T-helper 22 cell (primary cell): ENCODE data around the gene FTCD.
"Not testable (repeated sequence)": the region's sequence is repeated elsewhere in the genome, so short reads cannot be mapped to it uniquely, and the experiment has no call there.

Source experiments
- DNase-seq: peaks from one replicate; pipeline ENCODE4 v3.0.0-alpha.2; 2020; ENCODE audit warnings: low read depth

The FTCD gene, protein sequence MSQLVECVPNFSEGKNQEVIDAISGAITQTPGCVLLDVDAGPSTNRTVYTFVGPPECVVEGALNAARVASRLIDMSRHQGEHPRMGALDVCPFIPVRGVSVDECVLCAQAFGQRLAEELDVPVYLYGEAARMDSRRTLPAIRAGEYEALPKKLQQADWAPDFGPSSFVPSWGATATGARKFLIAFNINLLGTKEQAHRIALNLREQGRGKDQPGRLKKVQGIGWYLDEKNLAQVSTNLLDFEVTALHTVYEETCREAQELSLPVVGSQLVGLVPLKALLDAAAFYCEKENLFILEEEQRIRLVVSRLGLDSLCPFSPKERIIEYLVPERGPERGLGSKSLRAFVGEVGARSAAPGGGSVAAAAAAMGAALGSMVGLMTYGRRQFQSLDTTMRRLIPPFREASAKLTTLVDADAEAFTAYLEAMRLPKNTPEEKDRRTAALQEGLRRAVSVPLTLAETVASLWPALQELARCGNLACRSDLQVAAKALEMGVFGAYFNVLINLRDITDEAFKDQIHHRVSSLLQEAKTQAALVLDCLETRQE

DNA sequence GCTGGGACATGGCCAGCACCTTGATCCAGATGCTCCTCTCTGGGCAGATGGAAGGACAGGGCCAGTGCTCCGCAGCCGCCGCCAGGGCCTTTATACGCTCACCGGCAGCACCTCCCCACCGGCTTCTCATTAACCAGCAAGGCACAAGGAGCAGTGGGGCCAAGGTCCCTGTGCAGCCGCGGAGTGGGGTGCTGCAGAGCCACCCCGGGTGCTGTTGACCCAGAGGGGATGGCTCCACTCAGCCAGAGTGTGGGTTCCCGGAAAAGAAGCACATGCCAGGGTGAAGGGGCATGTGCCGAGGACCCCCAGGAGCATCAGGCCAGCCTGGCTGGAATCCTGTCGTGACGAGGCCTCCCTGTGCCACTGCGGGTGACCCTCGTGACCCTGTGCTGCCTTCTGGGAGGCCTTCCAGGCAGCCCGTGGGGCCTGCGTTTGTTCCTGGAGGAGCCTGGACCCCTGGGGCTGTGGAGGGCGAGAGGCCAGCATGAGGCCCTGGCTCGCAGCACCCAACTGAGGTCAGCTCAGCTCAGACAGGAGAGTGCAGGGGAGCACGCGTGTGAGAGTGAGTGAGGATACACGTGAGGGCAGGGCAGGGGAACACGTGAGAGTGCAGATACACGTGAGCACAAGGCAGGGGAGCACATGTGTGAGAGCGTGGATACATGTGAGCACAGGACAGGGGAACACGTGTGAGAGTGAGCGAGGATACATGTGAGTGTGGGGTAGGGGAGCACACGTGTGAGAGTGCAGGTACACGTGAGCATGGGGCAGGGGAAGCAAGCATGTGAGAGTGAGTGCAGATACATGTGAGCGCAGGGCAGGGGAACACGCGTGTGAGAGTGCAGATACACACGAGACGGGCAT lies at the start of gene FTCD:
TSS of gene FTCD (minus strand) at position 66 of the 864 bp plus-strand sequence. CDS start at position 10, 56 bp downstream.
- no peak for DNase-seq

DNA sequence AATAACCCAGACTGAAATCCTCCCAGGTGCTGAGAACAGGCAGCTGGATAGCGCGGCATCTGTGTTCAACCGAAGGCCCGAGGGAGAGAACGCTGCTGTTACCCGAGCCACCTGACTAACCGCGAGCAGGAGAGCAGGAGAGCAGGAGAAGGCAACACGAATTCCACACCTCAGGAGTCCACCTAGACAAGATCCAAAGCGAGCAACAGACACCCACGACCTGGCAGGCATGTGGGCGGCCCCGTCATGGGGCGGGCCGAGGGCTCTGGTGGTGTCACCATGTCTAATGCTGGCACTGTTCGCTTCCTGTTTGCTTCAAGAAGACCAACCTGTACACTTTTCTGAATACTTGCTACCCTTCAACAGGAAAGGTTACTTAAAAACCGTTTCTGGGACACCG lies 49.8 kb upstream of the FTCD start:
- DNase-seq = no peak

DNA sequence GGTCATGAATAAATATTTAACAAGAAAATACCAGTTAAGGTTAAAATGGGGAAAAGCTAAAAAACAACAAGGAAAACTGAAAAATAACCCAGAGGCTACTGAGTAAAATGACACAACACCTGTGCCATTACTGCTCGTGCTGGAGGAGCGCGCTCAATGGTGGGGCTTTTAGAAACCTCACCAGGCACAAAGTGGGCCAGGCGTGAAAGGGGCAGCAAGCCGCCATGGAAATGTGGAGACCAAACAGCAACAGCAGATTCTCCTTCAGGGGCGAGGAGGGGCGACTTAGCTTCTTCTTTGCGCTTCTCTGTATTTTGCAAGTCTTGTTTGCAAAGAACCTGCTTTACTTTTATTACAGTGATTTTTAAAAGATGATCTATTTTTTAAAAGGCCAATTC lies 47.8 kb upstream of the FTCD start:
- DNase-seq = no peak

DNA sequence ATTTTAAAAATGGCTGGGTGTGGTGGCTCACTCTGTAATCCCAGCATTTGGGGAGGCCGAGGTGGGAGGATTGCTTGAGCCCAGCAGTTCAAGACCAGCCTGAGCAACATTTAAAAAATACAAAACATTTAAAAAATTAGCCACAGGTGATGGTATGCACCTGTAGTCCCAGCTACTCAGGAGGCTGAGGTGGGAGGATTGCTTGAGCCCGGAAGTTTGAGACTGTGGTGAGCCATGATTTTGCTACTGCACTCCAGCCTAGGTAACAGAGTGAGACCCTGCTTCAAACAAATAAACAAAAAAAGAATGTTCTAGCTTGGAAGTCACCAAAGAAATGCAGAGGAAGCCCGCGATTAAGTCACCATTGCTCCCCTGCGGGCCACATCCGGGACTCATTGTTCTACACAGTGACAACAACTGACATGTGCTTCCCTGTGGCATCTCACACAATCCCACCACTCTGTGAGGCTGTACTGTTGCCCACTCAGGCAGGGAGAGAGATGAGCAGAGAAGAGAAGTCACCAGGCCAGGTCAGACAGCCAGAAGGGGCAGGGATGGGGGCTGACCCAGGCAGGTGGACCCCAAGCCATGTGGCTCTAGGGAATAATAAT lies 47.3 kb upstream of the FTCD start:
- no peak for DNase-seq

DNA sequence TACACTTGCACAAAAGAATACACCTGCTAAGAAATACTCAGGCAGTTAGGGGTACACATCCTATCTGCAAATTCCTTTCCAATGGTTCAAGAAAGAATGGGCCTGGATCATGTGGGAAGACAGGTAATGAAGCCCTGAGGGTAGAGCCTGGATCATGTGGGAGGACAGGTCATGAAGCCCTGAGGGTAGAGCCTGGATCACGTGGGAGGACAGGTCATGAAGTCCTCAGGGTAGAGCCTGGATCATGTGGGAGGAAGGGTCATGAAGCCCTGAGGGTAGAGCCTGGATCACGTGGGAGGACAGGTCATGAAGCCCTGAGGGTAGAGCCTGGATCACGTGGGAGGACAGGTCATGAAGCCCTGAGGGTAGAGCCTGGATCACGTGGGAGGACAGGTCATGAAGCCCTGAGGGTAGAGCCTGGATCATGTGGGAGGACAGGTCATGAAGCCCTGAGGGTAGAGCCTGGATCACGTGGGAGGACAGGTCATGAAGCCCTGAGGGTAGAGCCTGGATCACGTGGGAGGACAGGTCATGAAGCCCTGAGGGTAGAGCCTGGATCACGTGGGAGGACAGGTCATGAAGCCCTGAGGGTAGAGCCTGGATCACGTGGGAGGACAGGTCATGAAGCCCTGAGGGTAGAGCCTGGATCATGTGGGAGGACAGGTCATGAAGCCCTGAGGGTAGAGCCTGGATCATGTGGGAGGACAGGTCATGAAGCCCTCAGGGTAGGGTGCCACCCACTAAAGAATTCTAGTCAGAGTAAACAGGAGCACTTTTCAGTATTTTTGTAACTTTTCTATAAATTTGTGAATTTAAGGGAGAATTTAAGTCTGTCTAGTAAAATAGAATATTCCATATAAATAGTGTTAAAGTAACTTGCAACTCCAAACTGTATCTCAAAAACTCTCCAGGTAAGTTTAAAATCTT lies 45.8 kb upstream of the FTCD start:
- DNase-seq = not testable (repeated sequence)

DNA sequence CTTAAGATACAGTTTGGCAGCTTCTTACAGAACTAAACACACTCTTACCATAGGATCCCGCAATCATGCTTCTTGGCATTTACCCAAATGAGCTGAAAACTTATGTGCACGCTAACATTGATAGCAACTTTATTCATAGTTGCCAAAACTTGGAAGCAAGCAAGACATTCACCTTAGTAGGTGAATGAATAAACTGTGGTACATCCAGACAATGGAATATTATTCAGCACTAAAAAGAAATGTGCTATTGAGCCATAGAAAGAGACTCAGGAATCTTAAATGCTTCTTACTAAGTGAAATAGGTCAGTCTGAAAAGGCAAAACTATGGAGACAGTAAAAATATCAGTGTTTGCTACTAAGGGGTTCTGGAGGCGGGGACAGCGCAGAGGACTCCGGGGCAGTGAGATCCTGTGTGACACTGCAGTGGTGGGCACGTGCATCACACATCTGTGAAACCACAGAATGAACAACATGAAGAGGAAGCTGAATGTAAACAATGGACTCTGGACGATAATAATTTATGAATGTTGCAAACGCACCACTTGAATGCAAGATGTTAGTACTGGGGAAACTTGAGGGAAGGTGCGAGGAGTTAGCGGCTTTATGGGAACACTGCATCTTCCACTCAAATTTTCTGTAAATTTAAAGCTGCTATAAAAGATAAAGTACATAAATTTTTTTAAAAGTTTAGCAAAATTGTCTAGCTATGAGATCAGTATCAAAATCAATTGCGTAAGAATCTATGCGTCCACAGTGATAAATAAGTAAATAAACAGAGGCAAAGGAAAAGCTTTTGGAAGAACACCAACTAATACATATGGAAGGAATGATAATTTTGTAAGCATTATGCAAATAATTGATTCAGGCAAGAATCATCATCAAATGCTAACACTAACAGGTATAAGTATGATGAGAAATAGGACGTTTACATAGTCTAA lies 44.3 kb upstream of the FTCD start:
- no peak for DNase-seq

DNA sequence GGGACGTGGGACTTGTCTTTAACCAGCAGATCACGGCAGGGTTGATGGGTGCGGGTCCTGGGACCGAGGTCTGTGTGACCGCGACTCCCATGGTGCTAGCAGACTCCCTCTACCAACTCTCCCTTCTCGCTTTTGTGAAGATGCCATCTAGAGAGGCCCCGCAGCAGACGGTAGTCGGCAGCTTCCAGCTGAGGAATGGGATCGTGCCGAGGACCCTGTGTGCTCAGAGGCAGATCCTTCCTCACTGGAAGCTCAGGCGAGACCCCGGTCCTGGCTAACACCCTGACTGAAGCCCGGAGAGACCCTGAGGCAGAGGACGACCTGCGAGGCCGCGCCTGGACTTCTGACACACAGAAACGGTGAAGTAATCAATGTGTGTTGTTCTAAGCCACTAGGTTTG lies 41.4 kb upstream of the FTCD start:
- DNase-seq = no peak

DNA sequence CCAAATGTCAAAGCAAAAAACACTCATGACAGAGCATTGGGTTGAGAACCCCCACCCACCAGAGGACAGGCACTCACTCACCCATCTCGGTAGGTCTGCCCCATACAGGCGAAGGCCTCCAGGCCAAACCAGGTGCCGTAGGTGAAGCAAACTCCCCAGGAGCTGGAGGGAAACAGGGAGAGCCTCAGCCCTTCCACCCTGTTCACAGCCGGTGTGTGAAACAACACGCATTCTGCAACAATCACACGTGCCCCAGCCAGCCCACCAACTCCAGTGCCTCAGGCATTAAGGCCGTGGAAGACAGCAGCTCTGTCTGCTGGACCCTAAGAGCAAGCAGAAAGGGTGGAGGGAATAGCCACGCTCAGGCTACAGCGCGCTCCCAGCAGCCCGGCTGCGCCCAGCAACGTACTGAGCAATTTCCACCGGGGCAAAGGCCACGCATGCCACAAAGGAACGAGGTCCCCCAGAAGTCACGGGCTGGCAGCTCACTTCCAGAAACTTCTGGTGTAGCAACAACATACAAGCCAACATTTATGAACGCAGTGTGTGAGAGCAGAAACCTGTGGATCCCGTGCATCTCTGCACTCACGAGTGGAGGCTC lies 40.3 kb upstream of the FTCD start:
- DNase-seq = no peak

DNA sequence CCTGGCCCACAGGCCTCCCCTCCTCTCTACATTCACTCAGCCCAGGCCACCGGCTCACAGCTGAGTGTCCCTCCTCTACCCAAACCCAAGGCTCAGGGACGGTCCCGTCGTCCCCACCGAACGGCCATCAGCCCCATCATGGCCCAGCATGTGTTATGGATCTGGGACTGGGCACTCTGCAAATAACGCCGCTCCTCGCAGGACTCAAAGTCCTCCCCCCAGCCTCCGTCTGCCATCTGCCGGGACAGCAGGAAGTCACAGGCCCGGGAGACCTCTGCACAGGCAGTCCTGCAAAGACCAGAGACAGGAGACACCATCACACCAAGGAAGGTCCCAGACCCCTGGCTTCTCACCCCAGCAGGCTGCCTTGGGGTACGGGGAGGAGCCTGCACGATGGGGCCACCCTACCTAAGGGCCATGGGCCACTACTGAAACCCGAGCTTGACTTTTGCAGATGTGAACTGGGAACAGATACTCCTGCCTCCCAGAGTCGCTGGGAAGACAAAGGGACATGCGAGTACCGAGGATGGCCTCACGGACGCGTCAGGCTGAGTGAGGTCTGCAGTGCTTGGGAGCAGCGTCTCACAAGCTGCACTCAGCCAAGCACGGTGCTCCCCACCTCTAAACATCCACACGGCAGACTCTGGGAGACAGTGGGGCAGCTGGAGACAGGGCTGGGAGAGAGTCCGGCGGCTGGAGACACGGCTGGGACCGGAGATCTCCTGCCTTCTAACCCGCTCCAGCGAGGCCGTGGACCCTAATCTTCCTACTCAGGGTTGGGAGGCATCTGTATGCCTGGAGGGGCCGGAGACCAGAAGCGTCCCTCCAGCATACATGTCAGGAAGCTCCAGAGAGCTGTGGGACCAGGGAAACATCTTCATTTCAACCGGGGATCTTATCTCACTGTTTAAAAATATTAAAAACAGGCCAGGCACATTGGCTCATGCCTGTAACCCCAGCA lies 39.3 kb upstream of the FTCD start:
- DNase-seq = no peak

DNA sequence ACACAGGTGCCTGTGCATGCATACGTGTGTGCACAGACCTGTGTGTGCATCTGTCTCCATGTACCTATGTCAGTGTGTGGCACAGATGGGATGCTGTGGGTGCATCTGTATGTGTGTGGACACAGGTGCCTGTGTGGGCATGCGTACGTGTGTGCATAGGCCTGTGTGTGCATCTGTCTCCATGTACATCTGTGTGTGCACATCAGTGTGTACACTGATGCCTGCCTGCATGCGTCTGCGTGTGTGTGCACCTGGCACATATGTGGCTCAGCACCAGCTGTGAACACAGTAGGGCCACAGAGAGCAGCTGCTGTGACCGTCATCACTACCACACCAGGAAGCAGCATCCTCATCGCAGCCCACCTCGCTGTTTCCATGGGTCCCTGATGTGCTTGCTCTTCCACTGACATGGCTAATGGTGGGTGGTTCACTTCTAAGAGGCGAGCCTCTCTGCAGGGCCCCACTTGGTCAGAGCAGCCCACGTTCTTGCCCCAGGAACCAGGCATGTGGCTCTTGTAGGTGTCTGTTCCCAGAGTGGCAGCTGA lies 38.5 kb upstream of the FTCD start:
- DNase-seq = no peak

DNA sequence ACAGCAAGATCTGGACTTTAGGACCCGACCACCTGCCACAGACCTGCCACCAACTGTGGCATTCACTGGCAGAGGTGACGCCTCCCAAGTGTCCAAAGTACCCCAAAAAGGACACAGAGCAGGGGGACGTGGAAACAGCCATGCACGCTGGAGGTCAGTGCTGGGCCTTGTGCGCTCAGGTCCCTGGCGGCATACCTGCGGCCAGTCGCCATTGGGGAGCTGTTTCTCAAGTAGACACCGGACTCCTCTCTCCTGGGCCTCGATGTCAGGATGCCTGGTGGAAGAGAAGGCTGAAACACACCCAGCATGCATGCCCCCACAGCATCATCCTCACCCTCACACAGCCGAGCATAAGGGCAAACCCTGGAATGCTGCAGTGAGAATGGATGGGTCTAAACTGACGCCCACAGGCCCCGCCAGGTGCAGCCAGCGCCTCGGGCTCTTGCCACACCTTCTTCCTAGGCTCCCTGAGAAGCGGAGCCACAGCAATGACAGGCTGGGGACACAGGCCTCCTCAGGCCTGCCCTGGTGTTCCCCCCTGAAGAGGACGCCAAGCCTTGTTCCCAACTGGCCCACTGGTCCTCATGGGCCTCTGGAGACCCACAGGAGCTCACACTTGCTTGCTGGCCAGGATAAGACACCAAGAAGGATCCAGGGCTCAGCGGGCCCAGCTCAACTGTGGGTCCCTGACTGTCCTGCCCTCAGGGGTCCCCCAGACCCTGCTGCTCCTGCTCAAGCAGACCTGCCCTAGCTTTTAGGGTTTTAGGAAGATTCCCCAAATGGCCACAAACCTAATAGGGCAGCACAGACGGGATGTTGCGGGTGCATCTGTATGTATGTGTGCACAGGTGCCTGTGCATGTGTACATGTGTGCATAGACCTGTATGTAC lies 36.6 kb upstream of the FTCD start:
- DNase-seq = no peak

DNA sequence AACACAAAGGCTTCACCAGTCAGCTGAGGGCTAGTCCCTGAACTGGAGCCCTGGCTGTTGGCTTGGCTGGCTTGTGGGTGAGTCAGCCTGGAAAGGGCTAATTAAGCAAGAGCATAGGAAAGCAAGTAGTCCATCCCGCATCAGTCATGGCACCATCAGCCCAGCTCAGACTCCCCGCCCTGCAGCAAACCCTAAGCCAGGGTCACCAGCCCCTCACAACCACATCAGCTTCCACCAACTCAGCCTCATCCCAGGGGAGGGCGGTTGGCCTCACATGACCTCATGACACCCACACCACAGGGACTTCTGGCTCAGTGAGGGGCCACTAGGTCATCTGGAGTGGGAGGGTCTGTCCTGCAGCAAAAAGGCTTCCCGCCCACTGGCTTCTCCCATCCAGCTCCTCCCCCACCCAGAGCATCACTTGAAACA lies 35.9 kb upstream of the FTCD start:
- DNase-seq = no peak

DNA sequence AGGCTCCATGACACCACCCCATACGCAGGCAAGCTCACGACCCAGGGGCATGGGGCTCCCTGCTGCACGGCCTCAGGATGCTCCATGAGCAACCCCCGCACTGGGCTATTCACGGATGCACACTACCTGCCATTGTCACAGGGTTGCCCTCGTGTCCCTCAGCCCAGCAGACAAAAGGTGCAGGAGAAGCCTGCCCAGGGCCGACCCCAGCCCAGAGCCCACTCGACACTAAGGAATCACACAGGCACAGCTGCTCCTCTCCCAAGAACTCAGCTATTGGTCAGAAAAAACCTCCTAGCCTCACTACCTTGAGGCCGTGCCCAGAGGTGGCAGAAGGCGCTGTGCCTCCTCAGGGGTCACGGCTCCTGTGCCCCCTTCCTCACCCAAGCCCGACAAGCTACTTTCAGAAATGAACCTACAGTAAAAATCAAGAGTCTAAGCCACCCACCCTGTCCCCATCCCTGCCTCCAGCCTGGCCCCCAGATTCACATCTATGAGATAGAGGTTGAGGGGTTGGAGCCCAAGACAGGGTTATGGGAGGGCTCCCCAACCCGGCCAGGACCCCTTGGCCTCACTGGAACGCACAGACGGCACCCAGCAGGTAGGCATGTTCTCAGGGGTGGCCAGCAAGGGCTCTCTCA lies 35.2 kb upstream of the FTCD start:
- no peak for DNase-seq

DNA sequence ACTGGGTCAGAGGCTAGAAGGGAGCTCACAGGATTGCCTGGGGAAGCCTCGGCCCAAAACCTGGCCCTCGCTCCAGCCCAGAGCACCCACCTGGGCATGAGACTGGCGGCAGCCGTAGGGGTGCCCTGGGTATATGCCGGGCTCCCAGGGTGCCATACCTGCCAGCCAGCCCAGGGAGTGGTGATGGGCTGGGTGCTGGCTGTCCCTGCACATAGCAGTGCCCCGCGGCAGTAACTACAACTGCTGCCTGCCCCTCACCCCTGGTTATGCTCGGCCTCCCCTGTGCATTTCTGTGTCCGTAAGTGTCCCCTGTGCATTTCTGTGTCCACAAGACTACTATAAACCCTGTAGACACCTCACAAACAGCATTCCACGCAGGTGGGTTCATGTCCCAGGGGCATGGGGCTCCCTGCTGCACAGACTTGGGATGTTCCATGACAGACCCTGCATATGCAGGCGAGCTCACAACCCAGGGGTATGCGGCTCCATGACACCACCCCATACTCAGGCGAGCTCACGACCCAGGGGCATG lies 34.6 kb upstream of the FTCD start:
- DNase-seq = no peak

DNA sequence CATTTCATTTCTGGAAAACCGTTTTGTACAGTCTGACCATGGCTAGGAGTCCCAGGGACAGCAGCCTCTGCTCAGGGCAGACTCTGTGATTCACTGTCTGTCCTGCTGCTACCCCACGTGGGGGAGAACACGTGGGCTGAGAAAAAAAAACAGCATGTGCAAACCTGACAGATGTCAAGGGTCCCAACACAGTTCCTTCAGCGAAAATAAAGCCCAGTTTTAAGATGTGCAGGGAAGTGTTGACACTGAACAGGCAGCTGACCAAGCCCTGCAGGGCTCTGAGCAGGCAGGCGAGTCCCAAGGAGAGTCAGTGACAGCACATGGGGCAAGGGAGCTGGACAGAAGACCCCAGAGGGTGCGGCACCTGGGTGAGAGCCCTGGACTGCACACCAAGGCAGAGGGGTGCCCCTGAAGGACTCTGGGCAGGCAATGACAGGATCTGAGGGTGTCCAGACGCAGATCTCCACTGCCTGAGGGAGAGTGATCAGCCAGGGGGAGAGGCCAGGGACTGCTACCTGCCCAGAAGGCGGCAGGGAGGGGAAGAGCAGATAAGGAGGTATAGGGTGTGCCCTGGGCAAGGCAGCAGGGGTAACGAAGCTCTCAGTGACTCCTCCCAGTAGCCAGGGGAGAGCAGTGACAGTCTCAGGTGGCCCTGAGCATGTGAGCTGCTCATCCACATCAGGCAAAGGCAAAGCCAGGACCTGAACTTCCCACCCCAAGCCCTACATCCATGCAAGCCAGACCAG lies 34.0 kb upstream of the FTCD start:
- no peak for DNase-seq
